ENCODE results near the gene ARHGEF5. TPM values are rescaled to one million over a fixed set of nuclear protein-coding genes. Genes with fewer than 3 reads are reported as not detected.

Gene ARHGEF5
- polyA plus RNA-seq, 3 donors = 0.04 to 0.11 TPM; not detected in 1

DNA sequence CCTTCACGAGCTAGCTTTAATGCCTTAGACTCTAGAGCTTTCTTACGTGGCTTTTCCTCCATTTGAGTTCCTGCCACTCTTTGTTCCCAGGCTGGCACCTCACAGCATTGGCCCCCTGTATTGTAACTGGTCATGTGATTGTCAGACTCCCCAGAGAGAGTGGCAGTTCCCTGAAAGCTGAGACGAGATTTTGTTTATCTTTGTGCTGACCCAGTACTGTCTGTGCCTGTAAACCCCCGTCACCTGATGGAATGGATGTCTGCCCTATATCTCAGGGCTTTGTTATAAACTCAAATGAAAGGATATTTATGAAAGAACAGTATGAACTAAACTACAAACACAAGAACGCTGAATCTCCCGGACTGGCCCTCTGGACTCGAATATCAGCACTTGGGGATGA lies 35.3 kb downstream of the ARHGEF5 start:
- Histone ChIP-seq H3K27me3 (ENCODE audit: control insufficient read depth in 2 of 2, insufficient read depth in 2 of 2, low read length in 2 of 2) (no peaks in the 10 kb centered on the region), H3K9ac (ENCODE audit: insufficient read depth, low read length, poor library complexity, severe bottlenecking) (no peak overlapping the region), H3K4me2 (replicated peaks; ENCODE audit: extremely low read depth, low read length, poor library complexity, severe bottlenecking) (no peak overlapping the region), H3K79me2 (ENCODE audit: insufficient read depth, low read length) (no peaks in the 10 kb centered on the region), H4K20me1 (ENCODE audit: insufficient read depth, low read length) (no peaks in the 10 kb centered on the region), H3K4me3 (replicated peaks in 1 of 3; ENCODE audit: low read depth in 2 of 3, low read length in 3 of 3) (no peak overlapping the region), H3K9me3 (replicated peaks in 1 of 2; ENCODE audit: control insufficient read depth in 1 of 2, insufficient read depth in 1 of 2, low read length in 2 of 2) (no peaks in the 10 kb centered on the region), H2AFZ (ENCODE audit: insufficient read depth, low read depth, low read length, poor library complexity, severe bottlenecking) (no peak overlapping the region), H3K36me3 (replicated peaks in 1 of 2; ENCODE audit: control insufficient read depth in 1 of 2, insufficient read depth in 2 of 2, low read length in 2 of 2) (no peaks in the 10 kb centered on the region), H3K4me1 (ENCODE audit: control insufficient read depth in 1 of 2, insufficient read depth in 2 of 2, low read length in 2 of 2) (no peaks in the 10 kb centered on the region), H3K27ac (ENCODE audit: low read depth in 1 of 2, low read length in 2 of 2) (no peak overlapping the region)
- intact Hi-C loops (cut with micrococcal nuclease) = loop anchor here in 1 of 2 donors (10.0 kb wide), 1 partner anchor 216 kb away; no protein-coding TSS in a partner anchor
- peaks cover 1 to 4% (median 2%) of the 10 kb centered on the region in 3 donors for H3K27me3 Mint-ChIP-seq (ENCODE audit: low read depth in 3 of 3)
- WGBS (ENCODE audit: insufficient coverage) = 80% methylated on average over 2 of the region's 7 CpGs
- no peaks in the 10 kb centered on the region for H3K36me3 Mint-ChIP-seq
- H3K9me3 Mint-ChIP-seq = no peaks in the 10 kb centered on the region
- TF ChIP-seq, protein P1, sequence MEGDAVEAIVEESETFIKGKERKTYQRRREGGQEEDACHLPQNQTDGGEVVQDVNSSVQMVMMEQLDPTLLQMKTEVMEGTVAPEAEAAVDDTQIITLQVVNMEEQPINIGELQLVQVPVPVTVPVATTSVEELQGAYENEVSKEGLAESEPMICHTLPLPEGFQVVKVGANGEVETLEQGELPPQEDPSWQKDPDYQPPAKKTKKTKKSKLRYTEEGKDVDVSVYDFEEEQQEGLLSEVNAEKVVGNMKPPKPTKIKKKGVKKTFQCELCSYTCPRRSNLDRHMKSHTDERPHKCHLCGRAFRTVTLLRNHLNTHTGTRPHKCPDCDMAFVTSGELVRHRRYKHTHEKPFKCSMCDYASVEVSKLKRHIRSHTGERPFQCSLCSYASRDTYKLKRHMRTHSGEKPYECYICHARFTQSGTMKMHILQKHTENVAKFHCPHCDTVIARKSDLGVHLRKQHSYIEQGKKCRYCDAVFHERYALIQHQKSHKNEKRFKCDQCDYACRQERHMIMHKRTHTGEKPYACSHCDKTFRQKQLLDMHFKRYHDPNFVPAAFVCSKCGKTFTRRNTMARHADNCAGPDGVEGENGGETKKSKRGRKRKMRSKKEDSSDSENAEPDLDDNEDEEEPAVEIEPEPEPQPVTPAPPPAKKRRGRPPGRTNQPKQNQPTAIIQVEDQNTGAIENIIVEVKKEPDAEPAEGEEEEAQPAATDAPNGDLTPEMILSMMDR (IDR thresholded peaks at IDR 0.05) = no peak
- no peak for DNase-seq
- H3K4me1 Mint-ChIP-seq = peaks cover 4% of the 10 kb centered on the region
- no peak overlapping the region for H3K4me3 Mint-ChIP-seq
- peak overlapping the region in 1 of 7 donors; percentile 18 for H3K27ac Mint-ChIP-seq

DNA sequence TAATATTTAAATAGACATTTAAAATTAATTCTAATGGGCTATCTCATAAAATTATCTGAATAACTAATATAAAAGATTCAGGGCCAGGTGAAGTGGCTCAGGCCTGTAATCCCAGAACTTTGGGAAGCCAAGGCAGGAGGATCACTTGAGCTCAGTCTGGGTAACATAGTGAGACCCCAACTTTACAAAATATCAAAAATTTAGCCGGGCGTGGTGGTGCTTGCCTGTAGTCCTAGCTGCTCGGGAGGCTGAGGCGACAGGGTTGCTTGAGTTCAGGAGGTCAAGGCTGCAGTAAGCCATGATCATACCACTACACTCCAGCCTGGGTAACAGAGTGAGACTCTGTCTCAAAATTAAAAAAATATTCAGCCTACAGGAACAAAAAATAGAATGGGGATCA lies 35.8 kb downstream of the ARHGEF5 start:
- no peak overlapping the region for H3K9ac ChIP-seq (ENCODE audit: insufficient read depth, low read length, poor library complexity, severe bottlenecking)
- no peaks in the 10 kb centered on the region for H3K79me2 ChIP-seq (ENCODE audit: insufficient read depth, low read length)
- H3K4me3 ChIP-seq (replicated peaks in 1 of 3; ENCODE audit: low read depth in 2 of 3, low read length in 3 of 3) = no peak overlapping the region
- Mint-ChIP-seq H3K4me1 (peaks cover 4% of the 10 kb centered on the region), H3K27ac (peak overlapping the region in 1 of 7 donors; percentile 45), H3K27me3 (ENCODE audit: low read depth in 3 of 3) (peaks cover 1 to 5% (median 4%) of the 10 kb centered on the region in 3 donors), H3K36me3 (no peaks in the 10 kb centered on the region), H3K4me3 (no peak overlapping the region), H3K9me3 (no peaks in the 10 kb centered on the region)
- no peaks in the 10 kb centered on the region for H3K4me1 ChIP-seq (ENCODE audit: control insufficient read depth in 1 of 2, insufficient read depth in 2 of 2, low read length in 2 of 2)
- no peak overlapping the region for H3K4me2 ChIP-seq (replicated peaks; ENCODE audit: extremely low read depth, low read length, poor library complexity, severe bottlenecking)
- no CpG with 5 or more reads among the region's 4 CpGs for WGBS (ENCODE audit: insufficient coverage)
- H3K36me3 ChIP-seq (replicated peaks in 1 of 2; ENCODE audit: control insufficient read depth in 1 of 2, insufficient read depth in 2 of 2, low read length in 2 of 2) = no peaks in the 10 kb centered on the region
- TF ChIP-seq, protein P1 (IDR thresholded peaks at IDR 0.05) = no peak
- no peak overlapping the region for H3K27ac ChIP-seq (ENCODE audit: low read depth in 1 of 2, low read length in 2 of 2)
- no peak for DNase-seq
- intact Hi-C loops (cut with micrococcal nuclease) = loop anchor here in 1 of 2 donors (10.0 kb wide), 1 partner anchor 216 kb away; no protein-coding TSS in a partner anchor
- no peak overlapping the region for H2AFZ ChIP-seq (ENCODE audit: insufficient read depth, low read depth, low read length, poor library complexity, severe bottlenecking)
- no peaks in the 10 kb centered on the region for H3K27me3 ChIP-seq (ENCODE audit: control insufficient read depth in 2 of 2, insufficient read depth in 2 of 2, low read length in 2 of 2)
- no peaks in the 10 kb centered on the region for H4K20me1 ChIP-seq (ENCODE audit: insufficient read depth, low read length)
- no peaks in the 10 kb centered on the region for H3K9me3 ChIP-seq (replicated peaks in 1 of 2; ENCODE audit: control insufficient read depth in 1 of 2, insufficient read depth in 1 of 2, low read length in 2 of 2)
